ENCODE data around the gene SLAIN1.

Gene SLAIN1

GRCh38 chr13:77733674-77734073 lies 36.2 kb downstream of the SLAIN1 start:
- TF ChIP-seq CTCF (IDR thresholded peaks at IDR 0.05; ENCODE audit: low read depth, low read length), result no peak
- no peak overlapping the region for H3K4me3 ChIP-seq (replicated peaks in 1 of 2; ENCODE audit: low read depth in 2 of 2, low read length in 2 of 2)
- no peak for DNase-seq (ENCODE audit: low read depth in 2 of 2)

- TF ChIP-seq CTCF (IDR thresholded peaks at IDR 0.05; ENCODE audit: low read depth, low read length), result no peak
- H3K4me3 ChIP-seq (replicated peaks in 1 of 2; ENCODE audit: low read depth in 2 of 2, low read length in 2 of 2), result no peak overlapping the region
- DNase-seq (ENCODE audit: low read depth in 2 of 2), result no peak
Observed at GRCh38 chr13:77737583-77738200, 40.2 kb downstream of the SLAIN1 start.

DNA sequence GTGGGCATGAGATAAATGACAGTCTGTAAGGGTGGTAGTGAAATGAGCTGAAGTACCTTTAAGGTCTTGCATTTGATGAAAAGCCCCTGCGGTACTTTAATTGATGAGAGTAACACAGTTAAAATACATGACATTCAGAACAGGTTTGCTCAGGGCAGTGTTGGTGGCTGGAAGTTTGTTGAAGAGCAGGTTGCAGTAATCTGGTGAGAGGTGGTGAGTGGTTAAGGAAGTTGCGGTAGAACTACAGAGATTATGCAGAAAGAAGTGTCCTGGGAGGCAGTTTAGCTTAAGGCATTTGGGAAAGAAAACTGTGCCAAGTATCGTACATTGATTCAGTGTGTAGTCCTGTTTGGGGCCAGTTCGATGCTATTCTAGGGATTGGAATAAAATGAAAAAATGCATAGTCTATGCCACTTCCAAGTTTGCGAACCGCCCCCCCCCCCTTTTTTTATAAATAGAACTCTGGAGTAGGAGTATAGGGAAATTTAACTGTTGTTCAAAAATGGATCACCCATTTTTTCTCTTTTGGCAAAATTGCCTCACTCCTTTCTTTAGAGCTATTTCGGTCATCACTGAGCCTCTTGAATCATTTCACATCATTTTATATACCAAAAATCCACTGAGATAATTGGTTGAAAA lies 42.7 kb downstream of the SLAIN1 start:
- no peak for DNase-seq (ENCODE audit: low read depth in 2 of 2)
- no peak overlapping the region for H3K4me3 ChIP-seq (replicated peaks in 1 of 2; ENCODE audit: low read depth in 2 of 2, low read length in 2 of 2)
- no peak for TF ChIP-seq CTCF (IDR thresholded peaks at IDR 0.05; ENCODE audit: low read depth, low read length)

DNA sequence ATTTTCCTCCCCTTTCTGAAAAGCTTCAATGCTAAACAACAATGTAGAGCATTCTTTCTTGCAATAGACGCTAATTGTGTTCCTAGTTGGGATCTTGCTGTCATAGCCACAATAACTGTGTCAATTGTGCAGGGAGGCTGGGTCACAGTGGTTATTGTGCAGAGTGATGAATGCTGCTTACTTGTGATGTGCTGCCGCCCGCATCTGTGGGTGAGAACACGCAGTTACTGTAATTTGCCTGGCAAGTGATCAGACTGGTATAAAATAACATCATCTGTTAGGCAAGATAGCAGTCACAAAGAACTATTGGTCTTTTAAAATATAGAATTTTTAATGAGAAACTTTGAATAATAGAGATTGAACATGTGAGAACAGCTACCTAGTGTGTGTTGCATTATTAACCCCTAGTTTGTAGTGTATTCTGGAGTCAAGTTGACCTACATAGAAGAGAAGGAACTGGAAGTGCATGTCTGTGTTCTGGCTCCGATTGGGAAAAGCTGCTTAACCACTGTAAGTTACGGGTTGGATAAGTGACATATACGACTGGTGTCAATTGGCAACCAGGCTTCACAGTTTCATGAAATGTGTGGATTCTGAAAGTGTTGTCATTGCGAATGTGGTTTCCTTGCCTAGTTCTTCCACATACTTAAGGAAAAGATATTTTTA lies 43.6 kb downstream of the SLAIN1 start:
- DNase-seq (ENCODE audit: low read depth in 2 of 2), result no peak
- no peak overlapping the region for H3K4me3 ChIP-seq (replicated peaks in 1 of 2; ENCODE audit: low read depth in 2 of 2, low read length in 2 of 2)
- no peak for TF ChIP-seq CTCF (IDR thresholded peaks at IDR 0.05; ENCODE audit: low read depth, low read length)

DNA sequence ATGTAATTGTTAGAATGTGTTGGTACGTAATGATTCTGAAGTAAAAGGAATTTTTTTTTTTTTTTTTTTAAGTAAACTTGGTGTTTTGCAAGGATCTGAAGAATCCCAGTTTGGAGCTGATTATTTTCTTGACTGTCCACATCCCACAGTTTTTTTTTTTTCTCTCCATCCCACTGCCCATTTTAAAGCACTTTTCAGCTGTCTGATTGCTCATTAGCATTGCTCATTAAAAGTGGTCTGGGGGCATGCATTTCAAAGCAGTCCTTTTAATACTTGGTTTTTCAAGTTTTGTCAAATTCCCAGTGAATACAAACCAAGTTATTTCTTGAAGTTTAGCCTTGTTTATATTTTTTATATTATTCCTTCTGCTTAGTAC lies 44.1 kb downstream of the SLAIN1 start:
- H3K4me3 ChIP-seq (replicated peaks in 1 of 2; ENCODE audit: low read depth in 2 of 2, low read length in 2 of 2), result no peak overlapping the region
- TF ChIP-seq CTCF (IDR thresholded peaks at IDR 0.05; ENCODE audit: low read depth, low read length), result no peak
- no peak for DNase-seq (ENCODE audit: low read depth in 2 of 2)

GRCh38 chr13:77742801-77743200 lies 45.3 kb downstream of the SLAIN1 start:
- DNase-seq (ENCODE audit: low read depth in 2 of 2), result no peak
- no peak for TF ChIP-seq CTCF (IDR thresholded peaks at IDR 0.05; ENCODE audit: low read depth, low read length)

More at GRCh38 chr13:77742801-77743200, 45.3 kb downstream of the SLAIN1 start:
- no peak overlapping the region for H3K4me3 ChIP-seq (replicated peaks in 1 of 2; ENCODE audit: low read depth in 2 of 2, low read length in 2 of 2)

Data from cardiac fibroblast (primary cell).